H9 (cell line): Measurements from ENCODE around the gene PDE1C. TPM values are rescaled to one million over a fixed set of nuclear protein-coding genes. Genes with fewer than 3 reads are reported as not detected.

Experiments
- DNase-seq: peaks from one replicate; pipeline ENCODE4 v3.0.0-alpha.2; 2017
- H2AFZ ChIP-seq: one replicate; pipeline ENCODE4 v1.6.1; 2013; ENCODE audit warnings: mild to moderate bottlenecking, low read length, control low read depth, moderate library complexity
- H2AK5ac ChIP-seq: 2 replicates; pipeline ENCODE4 v1.6.1; 2013; ENCODE audit warnings: low read length, control low read depth, mixed read lengths; ENCODE audit not compliant: insufficient read length
- H2BK120ac ChIP-seq: one replicate; pipeline ENCODE4 v1.6.1; 2013; ENCODE audit warnings: low read depth, mild to moderate bottlenecking, low read length, control low read depth, inconsistent platforms; ENCODE audit not compliant: poor library complexity, severe bottlenecking
- H2BK12ac ChIP-seq: 2 replicates; pipeline ENCODE4 v1.6.1; 2013; ENCODE audit warnings: low read length, control low read depth, mixed read lengths, low read depth; ENCODE audit not compliant: insufficient read length
- H2BK15ac ChIP-seq: 2 replicates; pipeline ENCODE4 v1.6.1; 2013; ENCODE audit warnings: low read depth, low read length, control low read depth
- H2BK20ac ChIP-seq: one replicate; pipeline ENCODE4 v1.6.1; 2013; ENCODE audit warnings: low read depth, mild to moderate bottlenecking, low read length, control low read depth, inconsistent platforms; ENCODE audit not compliant: poor library complexity, severe bottlenecking
- H2BK5ac ChIP-seq: 2 replicates; pipeline ENCODE4 v1.6.1; 2013; ENCODE audit warnings: low read length, control low read depth, mixed read lengths; ENCODE audit not compliant: insufficient read length
- H3K14ac ChIP-seq: 2 replicates; pipeline ENCODE4 v1.6.1; 2013; ENCODE audit warnings: low read length, control low read depth; ENCODE audit not compliant: insufficient read depth
- H3K18ac ChIP-seq: 2 replicates; pipeline ENCODE4 v1.6.1; 2013; ENCODE audit warnings: low read depth, mild to moderate bottlenecking, mixed read lengths, low read length, control low read depth; ENCODE audit not compliant: insufficient read length
- H3K23ac ChIP-seq: 2 replicates; pipeline ENCODE4 v1.6.1; 2013; ENCODE audit warnings: low read length, control low read depth, mixed read lengths, low read depth; ENCODE audit not compliant: insufficient read length
- H3K23me2 ChIP-seq: 2 replicates; pipeline ENCODE4 v1.6.1; 2013; ENCODE audit warnings: low read depth, mild to moderate bottlenecking, mixed read lengths, low read length, control low read depth; ENCODE audit not compliant: insufficient read length, poor library complexity, severe bottlenecking
- H3K27ac ChIP-seq: 2 replicates; pipeline ENCODE4 v1.5.1; 2013; ENCODE audit warnings: low read length, control low read depth, mixed read lengths, low read depth; ENCODE audit not compliant: insufficient read length
- H3K27me3 ChIP-seq: 2 replicates; pipeline ENCODE4 v1.6.1; 2013; ENCODE audit warnings: low read length, control low read depth, inconsistent platforms; ENCODE audit not compliant: insufficient read depth
- H3K4ac ChIP-seq: 2 replicates; pipeline ENCODE4 v1.6.1; 2013; ENCODE audit warnings: low read depth, mild to moderate bottlenecking, control low read depth, inconsistent platforms, low read length, moderate library complexity
- H3K4me1 ChIP-seq: 2 replicates; pipeline ENCODE4 v1.6.1; 2013; ENCODE audit warnings: low read length, control low read depth, inconsistent platforms; ENCODE audit not compliant: insufficient read depth
- H3K4me2 ChIP-seq: 2 replicates; pipeline ENCODE4 v1.6.1; 2013; ENCODE audit warnings: low read length, control low read depth, mixed read lengths; ENCODE audit not compliant: insufficient read length, insufficient read depth
- H3K56ac ChIP-seq: 2 replicates; pipeline ENCODE4 v1.6.1; 2013; ENCODE audit warnings: low read depth, mild to moderate bottlenecking, mixed read lengths, low read length, control low read depth; ENCODE audit not compliant: insufficient read length
- H3K79me1 ChIP-seq: 2 replicates; pipeline ENCODE4 v1.6.1; 2013; ENCODE audit warnings: low read depth, mild to moderate bottlenecking, moderate library complexity, low read length, control low read depth, inconsistent platforms; ENCODE audit not compliant: insufficient read depth, poor library complexity, severe bottlenecking
- H3K79me2 ChIP-seq: 2 replicates; pipeline ENCODE4 v1.6.1; 2013; ENCODE audit warnings: low read length, control low read depth, inconsistent platforms; ENCODE audit not compliant: insufficient read depth
- H3K9ac ChIP-seq: 2 replicates; pipeline ENCODE4 v1.6.1; 2013; ENCODE audit warnings: low read length, control low read depth, mixed read lengths; ENCODE audit not compliant: insufficient read length; ENCODE audit errors: extremely low read depth
- H3K9me3 ChIP-seq: one replicate; pipeline ENCODE4 v1.6.1; 2013; ENCODE audit warnings: low read depth, low read length, inconsistent platforms; ENCODE audit not compliant: control insufficient read depth
- H3T11ph ChIP-seq: one replicate; pipeline ENCODE4 v1.6.1; 2013; ENCODE audit warnings: mild to moderate bottlenecking, low read length, control low read depth, inconsistent platforms
- H4K20me1 ChIP-seq: one replicate; pipeline ENCODE4 v1.6.1; 2013; ENCODE audit not compliant: control insufficient read depth, insufficient read length, insufficient read depth
- H4K5ac ChIP-seq: 2 replicates; pipeline ENCODE4 v1.6.1; 2013; ENCODE audit warnings: low read depth, mild to moderate bottlenecking, mixed read lengths, low read length, control low read depth; ENCODE audit not compliant: insufficient read length
- H4K8ac ChIP-seq: replicated peaks from 2 replicates; pipeline ENCODE4 v1.6.1; 2013; ENCODE audit warnings: low read length, control low read depth, mixed read lengths, low read depth; ENCODE audit not compliant: insufficient read length
- H4K91ac ChIP-seq: 2 replicates; pipeline ENCODE4 v1.6.1; 2013; ENCODE audit warnings: low read depth, mild to moderate bottlenecking, moderate library complexity, mixed read lengths, low read length, control low read depth; ENCODE audit not compliant: insufficient read length
- H3K27ac Mint-ChIP-seq, 3 experiments: 2 replicates in 2 of 3; 3 replicates in 1 of 3; pipeline ENCODE4 v1.8.0; 2020 to 2021; ENCODE audit warnings: mixed read lengths in 3 of 3, mild to moderate bottlenecking in 1 of 3, moderate library complexity in 1 of 3
- H3K27me3 Mint-ChIP-seq: 2 replicates; pipeline ENCODE4 v1.8.0; 2021; ENCODE audit warnings: low read depth, mild to moderate bottlenecking, moderate library complexity, mixed read lengths
- H3K36me3 Mint-ChIP-seq, 3 experiments: 2 replicates in 2 of 3; 3 replicates in 1 of 3; pipeline ENCODE4 v1.8.0; 2020 to 2021; ENCODE audit warnings: low read depth in 3 of 3, mixed read lengths in 3 of 3; ENCODE audit not compliant: insufficient read depth in 1 of 3
- H3K4me1 Mint-ChIP-seq, 2 experiments: 2 replicates each; pipeline ENCODE4 v1.8.0; 2020; ENCODE audit warnings: mixed read lengths in 2 of 2
- H3K4me3 Mint-ChIP-seq, 2 experiments: 2 replicates in 1 of 2; 3 replicates in 1 of 2; pipeline ENCODE4 v1.8.0; 2020 to 2021; ENCODE audit warnings: mild to moderate bottlenecking in 2 of 2, mixed read lengths in 2 of 2, moderate library complexity in 1 of 2
- H3K9me3 Mint-ChIP-seq, 2 experiments: 2 replicates in 1 of 2; 3 replicates in 1 of 2; pipeline ENCODE4 v1.8.0; 2020; ENCODE audit warnings: mild to moderate bottlenecking in 2 of 2, mixed read lengths in 2 of 2, moderate library complexity in 1 of 2
- CTCF ChIP-seq: fragments of 200-600 bp; sonication (generic); conservative IDR thresholded peaks from 3 replicates; pipeline ENCODE4 v1.8.0; 2021; ENCODE audit warnings: antibody characterized with exemption, mild to moderate bottlenecking
- WGBS: extraction: QIAGEN DNeasy Blood & Tissue Kit; methylation state at CpG from one replicate; pipeline ENCODE4 v1.1.7; 2013; ENCODE audit warnings: missing lambda C conversion rate, low lambda C conversion rate, mixed read lengths; ENCODE audit not compliant: insufficient read length; ENCODE audit errors: extremely low coverage; 5-methylcytosine and 5-hydroxymethylcytosine counted together
- total RNA-seq: library from RNA; stranded (reverse); gene quantifications from 2 replicates; pipeline ENCODE4 v1.2.1, GENCODE V29; 2021

PDE1C gene
- total RNA-seq, 1 experiment from 2014 or later = 0.17 TPM

DNA sequence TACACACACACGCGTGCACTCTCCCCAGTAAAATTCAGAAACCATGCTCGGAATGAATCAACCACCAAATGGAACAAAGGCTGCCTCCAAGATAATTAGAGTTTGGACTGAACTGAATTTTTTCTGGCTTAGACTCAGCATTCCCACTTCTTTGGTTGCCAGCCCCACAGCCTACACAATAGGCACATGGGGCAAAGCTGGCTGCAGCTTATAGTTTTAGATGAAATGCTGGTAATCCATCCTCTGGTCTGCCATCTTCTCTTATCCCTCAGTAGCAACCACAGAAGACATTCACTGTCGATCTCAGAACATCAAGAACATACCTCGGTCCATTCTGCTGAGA lies 44.2 kb downstream of the PDE1C start:
- Histone ChIP-seq H3K27me3 (no peaks in the 10 kb centered on the region), H2AK5ac (no peak overlapping the region), H3K56ac (no peak overlapping the region), H3K9me3 (no peaks in the 10 kb centered on the region), H4K20me1 (no peaks in the 10 kb centered on the region), H3K79me1 (no peaks in the 10 kb centered on the region), H4K91ac (no peak overlapping the region), H3K23ac (no peak overlapping the region), H2BK120ac (no peak overlapping the region), H2AFZ (no peak overlapping the region), H3K9ac (no peak overlapping the region), H3K18ac (no peak overlapping the region), H3K79me2 (no peaks in the 10 kb centered on the region), H3K4ac (no peak overlapping the region), H2BK15ac (no peak overlapping the region), H4K5ac (no peak overlapping the region), H3K4me2 (no peak overlapping the region), H3K23me2 (no peaks in the 10 kb centered on the region), H4K8ac (no peak overlapping the region), H3T11ph (no peak overlapping the region), H3K4me1 (no peaks in the 10 kb centered on the region), H2BK20ac (no peak overlapping the region), H2BK5ac (no peak overlapping the region), H3K27ac (no peak overlapping the region), H3K14ac (no peak overlapping the region), H2BK12ac (no peak overlapping the region)
- H3K9me3 Mint-ChIP-seq = no peaks in the 10 kb centered on the region
- H3K27me3 Mint-ChIP-seq = peaks cover 9% of the 10 kb centered on the region
- H3K4me3 Mint-ChIP-seq = no peak overlapping the region
- no peak for DNase-seq
- no CpG with 5 or more reads among the region's 5 CpGs for WGBS
- no peaks in the 10 kb centered on the region for H3K36me3 Mint-ChIP-seq
- H3K4me1 Mint-ChIP-seq = no peaks in the 10 kb centered on the region
- H3K27ac Mint-ChIP-seq = no peak overlapping the region
- no peak for TF ChIP-seq CTCF
